Loucy (cell line): ENCODE data around the gene RFC5.

Source experiments
- CTCF ChIP-seq: fragments of 200-600 bp; sonication (generic); conservative IDR thresholded peaks from 2 replicates; pipeline ENCODE4 v1.5.1; 2014; ENCODE audit warnings: mild to moderate bottlenecking, antibody characterized with exemption, low read length
- EZH2phosphoT487 ChIP-seq: fragments of 200-600 bp; IDR thresholded peaks from 2 replicates; pipeline ENCODE4 v1.6.1; 2018; ENCODE audit warnings: antibody characterized with exemption, mild to moderate bottlenecking, moderate library complexity, borderline replicate concordance

- peak; percentile 15; the same call in 1 of the 2 replicates for TF ChIP-seq CTCF
- TF ChIP-seq EZH2phosphoT487 = no peak
These were observed 18.1 kb downstream of the RFC5 start for GRCh38 chr12:118034429-118035189.
